GM12878 (cell line): Measurements from ENCODE around the gene AGPAT2.

Experiments
- CHD4 ChIP-seq: fragments of 200-600 bp; sonication (generic); IDR thresholded peaks from 2 replicates; pipeline ENCODE4 v1.6.1; 2016; ENCODE audit warnings: mild to moderate bottlenecking
- JUND ChIP-seq: IDR thresholded peaks from 2 replicates; pipeline ENCODE4 v1.6.1; 2012; ENCODE audit warnings: low read depth, mild to moderate bottlenecking, low read length, improper control_type of control experiment, moderate library complexity
- POLR2A ChIP-seq: IDR thresholded peaks from 2 replicates; pipeline ENCODE4 v1.6.1; 2011; ENCODE audit warnings: low read depth, mild to moderate bottlenecking, low read length
- POLR2AphosphoS5 ChIP-seq: IDR thresholded peaks from 2 replicates; pipeline ENCODE4 v1.6.1; 2011; ENCODE audit warnings: mild to moderate bottlenecking, low read length, inconsistent platforms
- RFX5 ChIP-seq: IDR thresholded peaks from 2 replicates; pipeline ENCODE4 v1.6.1; 2011; ENCODE audit warnings: low read depth, low read length, improper control_type of control experiment
- SRF ChIP-seq, 2 experiments: IDR thresholded peaks; 2 replicates each; pipeline ENCODE4 v1.6.1; 2011; ENCODE audit warnings: low read depth in 2 of 2, low read length in 2 of 2, mild to moderate bottlenecking in 1 of 2, moderate library complexity in 1 of 2
- ZNF24 ChIP-seq: fragments of 450-650 bp; IDR thresholded peaks from 2 replicates; pipeline ENCODE4 v1.6.1; 2017; ENCODE audit warnings: antibody characterized with exemption, mild to moderate bottlenecking

DNA sequence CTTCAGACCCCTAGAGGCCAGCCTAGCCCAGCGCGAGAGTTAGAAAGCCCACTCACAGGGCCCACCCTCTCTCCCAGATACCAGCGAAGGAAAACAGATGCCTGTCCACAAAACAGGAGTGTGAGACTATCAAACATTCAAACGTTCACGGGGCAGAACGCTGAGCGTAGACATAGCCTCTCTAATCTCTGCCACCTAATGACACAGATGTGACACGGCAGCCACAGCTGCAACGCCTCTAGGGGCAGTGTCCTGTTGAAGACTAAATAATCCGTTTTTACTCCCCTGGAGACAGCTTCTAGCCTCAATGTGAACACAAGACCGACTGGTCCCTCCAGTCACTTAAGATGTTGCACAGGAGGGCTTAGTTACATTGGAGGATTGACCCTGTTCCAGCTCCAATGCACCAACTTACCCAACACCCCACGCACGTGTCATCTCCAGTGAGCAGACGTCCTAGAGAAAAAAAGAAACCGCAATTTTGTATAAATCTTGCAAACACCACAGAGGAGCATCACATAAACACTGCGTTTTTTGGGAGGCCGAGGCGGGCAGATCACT lies 39.5 kb upstream of the AGPAT2 start:
- TF ChIP-seq ZNF24 (no peak), POLR2AphosphoS5 (peak; percentile 55; the same call in 1 of the 2 replicates), CHD4 (no peak), SRF (IDR thresholded peaks at IDR 0.05; ENCODE audit: low read depth in 2 of 2, low read length in 2 of 2) (no peak), JUND (no peak), RFX5 (no peak), POLR2A (peak; percentile 42; the same call in 1 of the 2 replicates)
